WTC11 (cell line): Measurements from ENCODE around the gene TAP2. TPM values are rescaled to one million over a fixed set of nuclear protein-coding genes. Genes with fewer than 3 reads are reported as not detected.
A peak's percentile ranks its signal among the peaks of the same experiment; 100 is the strongest.

Experiments
- ATAC-seq: fragments of 200-7000 bp; cut with Tn5 transposase; 2 replicates; pipeline ENCODE4 v1.10.0; 2021; ENCODE audit warnings: mild to moderate bottlenecking, moderate library complexity
- CTCF ChIA-PET: fragments of 300-600 bp; sonication (Branson Sonifier 250); formaldehyde crosslinking; loops from one replicate; lab custom pipeline; 2021; ENCODE audit warnings: antibody characterized with exemption; lab: Charles Lee
- POLR2A ChIA-PET: fragments of 350-600 bp; sonication (Branson Sonifier 250); formaldehyde crosslinking; loops from one replicate; lab custom pipeline; 2021; ENCODE audit warnings: antibody characterized with exemption; lab: Charles Lee
- DNase-seq: peaks from one replicate; pipeline ENCODE4 v3.0.0; 2021; ENCODE audit warnings: low spot score
- H3K27ac Mint-ChIP-seq: 2 replicates; pipeline ENCODE4 v1.8.0; 2021; ENCODE audit warnings: mixed read lengths
- H3K27me3 Mint-ChIP-seq: 2 replicates; pipeline ENCODE4 v1.8.0; 2021; ENCODE audit warnings: low read depth, mild to moderate bottlenecking, moderate library complexity, mixed read lengths
- H3K36me3 Mint-ChIP-seq: 2 replicates; pipeline ENCODE4 v1.8.0; 2021; ENCODE audit warnings: mixed read lengths
- H3K4me1 Mint-ChIP-seq: 2 replicates; pipeline ENCODE4 v1.8.0; 2022; ENCODE audit warnings: mixed read lengths
- H3K4me3 Mint-ChIP-seq: 2 replicates; pipeline ENCODE4 v1.8.0; 2021; ENCODE audit warnings: mild to moderate bottlenecking, moderate library complexity, mixed read lengths
- H3K9me3 Mint-ChIP-seq: 2 replicates; pipeline ENCODE4 v1.8.0; 2021; ENCODE audit warnings: mixed read lengths
- AR ChIP-seq: fragments of 250-450 bp; sonication (Bioruptor Pico); IDR thresholded peaks from 2 replicates; pipeline ENCODE4 v1.9.0; 2021; ENCODE audit warnings: mild to moderate bottlenecking
- CREM ChIP-seq: sonication (generic); formaldehyde crosslinking; IDR thresholded peaks from 2 replicates; pipeline ENCODE4 v1.8.1; 2022; ENCODE audit warnings: mild to moderate bottlenecking, missing genetic modification reagents, moderate library complexity
- E2F4 ChIP-seq: sonication (generic); formaldehyde crosslinking; IDR thresholded peaks from 2 replicates; pipeline ENCODE4 v1.8.1; 2022; ENCODE audit warnings: low read depth, mild to moderate bottlenecking, moderate library complexity, missing genetic modification reagents, borderline replicate concordance
- E2F5 ChIP-seq: sonication (generic); formaldehyde crosslinking; IDR thresholded peaks from 2 replicates; pipeline ENCODE4 v1.8.1; 2022; ENCODE audit warnings: mild to moderate bottlenecking, moderate library complexity, missing genetic modification reagents
- ETV6 ChIP-seq: sonication (generic); formaldehyde crosslinking; IDR thresholded peaks from 2 replicates; pipeline ENCODE4 v1.8.1; 2022; ENCODE audit warnings: mild to moderate bottlenecking, missing genetic modification reagents
- FOXK1 ChIP-seq: sonication (generic); formaldehyde crosslinking; IDR thresholded peaks from 2 replicates; pipeline ENCODE4 v1.8.0; 2022; ENCODE audit warnings: mild to moderate bottlenecking, moderate library complexity, missing genetic modification reagents
- GRHL2 ChIP-seq: fragments of 250-450 bp; sonication (Bioruptor Pico); IDR thresholded peaks from 2 replicates; pipeline ENCODE4 v1.8.0; 2022; ENCODE audit warnings: mild to moderate bottlenecking, moderate library complexity; ENCODE audit not compliant: insufficient replicate concordance, severe bottlenecking
- MLX ChIP-seq: sonication (generic); formaldehyde crosslinking; IDR thresholded peaks from 2 replicates; pipeline ENCODE4 v1.8.1; 2023; ENCODE audit warnings: mild to moderate bottlenecking, missing genetic modification reagents, moderate library complexity
- NR2C2 ChIP-seq: sonication (generic); formaldehyde crosslinking; IDR thresholded peaks from 2 replicates; pipeline ENCODE4 v1.8.0; 2022; ENCODE audit warnings: mild to moderate bottlenecking, missing genetic modification reagents
- TP53 ChIP-seq: sonication (generic); formaldehyde crosslinking; IDR thresholded peaks from 2 replicates; pipeline ENCODE4 v1.8.1; 2023; ENCODE audit warnings: mild to moderate bottlenecking, missing genetic modification reagents
- ZMAT4 ChIP-seq: fragments of 250-450 bp; sonication (Bioruptor Pico); IDR thresholded peaks from 2 replicates; pipeline ENCODE4 v1.9.0; 2021; ENCODE audit warnings: mild to moderate bottlenecking
- ZNF396 ChIP-seq: fragments of 250-450 bp; sonication (Bioruptor Pico); IDR thresholded peaks from 2 replicates; pipeline ENCODE4 v1.8.0; 2021; ENCODE audit warnings: mild to moderate bottlenecking, moderate library complexity, borderline replicate concordance
- ZNF512 ChIP-seq: sonication (generic); formaldehyde crosslinking; IDR thresholded peaks from 2 replicates; pipeline ENCODE4 v1.8.1; 2022; ENCODE audit warnings: missing genetic modification reagents, borderline replicate concordance
- total RNA-seq: library from RNA; stranded (reverse); gene quantifications from 3 replicates; pipeline ENCODE4 v1.2.3, GENCODE V29; 2021
- TF ChIP-seq, protein P1 (sequence below): sonication (generic); formaldehyde crosslinking; IDR thresholded peaks from 2 replicates; pipeline ENCODE4 v1.8.1; 2023; ENCODE audit warnings: mild to moderate bottlenecking, missing genetic modification reagents, moderate library complexity
- TF ChIP-seq, protein P2 (sequence below): sonication (generic); formaldehyde crosslinking; IDR thresholded peaks from 2 replicates; pipeline ENCODE4 v1.8.1; 2023; ENCODE audit warnings: mild to moderate bottlenecking, moderate library complexity, missing genetic modification reagents

TAP2 gene
- total RNA-seq, 1 experiment from 2014 or later, result 23.0 TPM

DNA sequence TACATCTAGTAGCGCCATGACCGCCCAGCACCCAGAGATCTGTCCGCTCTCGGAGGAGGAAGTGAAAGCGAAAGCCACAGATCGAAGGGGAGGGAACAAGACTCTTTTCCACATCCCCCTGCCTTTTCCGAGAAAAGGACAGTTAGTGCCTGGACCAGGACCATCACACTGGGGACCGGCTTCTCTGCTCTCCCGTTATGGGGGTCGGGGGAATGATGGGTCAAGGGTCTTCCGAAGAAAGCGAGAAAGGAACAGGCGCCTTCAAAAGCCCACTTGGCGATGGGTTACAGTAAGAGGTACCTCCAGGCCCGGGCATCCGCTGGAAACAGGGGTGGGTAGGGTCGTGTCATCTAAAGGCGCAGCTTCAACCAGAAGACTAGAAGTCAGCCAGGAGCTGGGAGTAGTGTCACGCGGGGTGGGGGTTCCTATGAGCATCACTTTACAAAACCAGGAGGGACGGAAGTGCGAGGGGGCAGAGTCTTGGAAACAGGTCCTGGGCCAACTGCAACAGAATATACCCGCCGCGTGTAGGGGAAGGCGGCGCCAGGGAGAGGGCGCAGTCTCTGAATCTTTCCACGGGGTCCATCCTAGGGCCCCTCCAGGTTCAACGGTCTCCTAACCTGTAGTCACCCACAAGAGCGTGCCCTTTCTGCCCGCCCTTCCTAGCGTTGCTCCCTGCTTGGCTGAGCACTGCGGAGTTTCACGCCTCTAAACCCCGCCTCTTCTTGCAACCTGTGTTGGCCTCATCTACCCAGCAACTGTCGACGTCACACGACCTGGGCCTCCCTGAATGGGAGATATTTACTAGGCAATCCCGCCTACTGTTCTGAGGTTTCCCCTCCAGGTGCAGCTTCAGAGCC, 5.7 kb upstream of the TAP2 start, which contains the start of gene PSMB8 (continued):
- no peak for TF ChIP-seq AR (CRISPR knock-in tag)
- TF ChIP-seq GRHL2 (CRISPR knock-in tag), result no peak
- no peak for TF ChIP-seq NR2C2 (CRISPR knock-in tag)
- TF ChIP-seq, protein P1, sequence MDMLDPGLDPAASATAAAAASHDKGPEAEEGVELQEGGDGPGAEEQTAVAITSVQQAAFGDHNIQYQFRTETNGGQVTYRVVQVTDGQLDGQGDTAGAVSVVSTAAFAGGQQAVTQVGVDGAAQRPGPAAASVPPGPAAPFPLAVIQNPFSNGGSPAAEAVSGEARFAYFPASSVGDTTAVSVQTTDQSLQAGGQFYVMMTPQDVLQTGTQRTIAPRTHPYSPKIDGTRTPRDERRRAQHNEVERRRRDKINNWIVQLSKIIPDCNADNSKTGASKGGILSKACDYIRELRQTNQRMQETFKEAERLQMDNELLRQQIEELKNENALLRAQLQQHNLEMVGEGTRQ, result peak; percentile 80
- TF ChIP-seq, protein P2, sequence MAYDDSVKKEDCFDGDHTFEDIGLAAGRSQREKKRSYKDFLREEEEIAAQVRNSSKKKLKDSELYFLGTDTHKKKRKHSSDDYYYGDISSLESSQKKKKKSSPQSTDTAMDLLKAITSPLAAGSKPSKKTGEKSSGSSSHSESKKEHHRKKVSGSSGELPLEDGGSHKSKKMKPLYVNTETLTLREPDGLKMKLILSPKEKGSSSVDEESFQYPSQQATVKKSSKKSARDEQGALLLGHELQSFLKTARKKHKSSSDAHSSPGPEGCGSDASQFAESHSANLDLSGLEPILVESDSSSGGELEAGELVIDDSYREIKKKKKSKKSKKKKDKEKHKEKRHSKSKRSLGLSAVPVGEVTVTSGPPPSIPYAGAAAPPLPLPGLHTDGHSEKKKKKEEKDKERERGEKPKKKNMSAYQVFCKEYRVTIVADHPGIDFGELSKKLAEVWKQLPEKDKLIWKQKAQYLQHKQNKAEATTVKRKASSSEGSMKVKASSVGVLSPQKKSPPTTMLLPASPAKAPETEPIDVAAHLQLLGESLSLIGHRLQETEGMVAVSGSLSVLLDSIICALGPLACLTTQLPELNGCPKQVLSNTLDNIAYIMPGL (CRISPR knock-in tag), result peak; percentile 41; the same call in 1 of the 2 replicates

- POLR2A ChIA-PET, result interaction anchor here (0.7 to 2.6 kb wide), 4 partner anchors 11 to 128 kb away, joined by 3 to 28 read pairs (median 10); partner anchors contain the start of genes PSMB9 and TAP1
- Mint-ChIP-seq H3K27ac (0 out of 2 replicates have a peak overlapping the region, but pooled peaks have one; percentile 54), H3K4me1 (peaks cover 17% of the 10 kb centered on the region)
- peak; percentile 54 for DNase-seq
- CTCF ChIA-PET, result interaction anchor here (1.1 to 2.8 kb wide), 2 partner anchors 11 to 109 kb away, joined by 4 to 53 read pairs; partner anchors contain the start of genes HLA-DMA, PSMB9 and TAP1
- TF ChIP-seq FOXK1 (CRISPR knock-in tag), result no peak
- no peak for TF ChIP-seq ZMAT4 (CRISPR knock-in tag)
- TF ChIP-seq CREM, result no peak
- TF ChIP-seq E2F5 (CRISPR knock-in tag), result no peak
- TF ChIP-seq ZNF396 (CRISPR knock-in tag), result no peak
- TF ChIP-seq MLX (CRISPR knock-in tag), result no peak
- no peak for TF ChIP-seq ZNF512 (CRISPR knock-in tag)
- no peak for TF ChIP-seq E2F4 (CRISPR knock-in tag)
- no peak for TF ChIP-seq ETV6 (CRISPR knock-in tag)
- no peak for TF ChIP-seq TP53 (CRISPR knock-in tag)
- TF ChIP-seq, all 79 proteins: peak for 0
- no peaks in the 10 kb centered on the region for H3K9me3 Mint-ChIP-seq
- ATAC-seq, result peak; percentile 5
- peak overlapping the region; percentile 95 for H3K4me3 Mint-ChIP-seq
- peaks cover 19% of the 10 kb centered on the region for H3K36me3 Mint-ChIP-seq
- peaks cover 90% of the 10 kb centered on the region for H3K27me3 Mint-ChIP-seq
These were observed 4.9 kb upstream of the TAP2 start for GRCh38 chr6:32843331-32843978.
